NCI-H82 treated with DMSO at 0.1 percent for 48 hours (cell line): ENCODE measurements around the gene RNF126.

Experiments
- DNase-seq: peaks from one replicate; lab custom pipeline; 2025; ENCODE audit not compliant: unreplicated experiment; lab: John Stamatoyannopoulos, UW

Gene RNF126

GRCh38 chr19:648305-648704 is 14.7 kb downstream of the RNF126 start:
- DNase-seq, result no peak

- no peak for DNase-seq
Observed at GRCh38 chr19:647566-648284, 15.3 kb downstream of the RNF126 start.

GRCh38 chr19:646779-647565 is 16.0 kb downstream of the RNF126 start:
- no peak for DNase-seq

GRCh38 chr19:645912-646778 is 16.9 kb downstream of the RNF126 start:
- no peak for DNase-seq

DNA sequence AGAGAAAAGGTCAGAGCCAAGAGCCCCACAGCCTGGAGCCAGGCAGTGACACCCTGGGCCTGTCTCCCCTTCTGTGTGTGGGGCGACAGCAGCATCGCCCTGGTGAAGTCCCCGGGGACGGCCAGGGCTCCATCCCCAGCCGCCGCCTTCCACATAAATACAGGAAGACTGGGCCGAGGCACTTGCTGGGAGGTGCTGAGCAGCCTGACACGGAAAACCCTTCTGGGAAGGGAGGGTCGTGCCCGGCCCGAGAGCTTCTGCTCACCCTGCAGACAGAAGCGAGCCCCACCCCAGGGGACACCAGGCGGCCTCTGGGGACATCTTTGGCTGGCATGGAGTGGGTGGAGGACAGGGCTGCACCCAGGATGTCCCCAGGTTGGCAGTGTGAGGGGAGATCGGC is 18.2 kb downstream of the RNF126 start:
- no peak for DNase-seq

- no peak for DNase-seq
Observed at GRCh38 chr19:644363-644762, 18.7 kb downstream of the RNF126 start.

GRCh38 chr19:643736-644135 is 19.3 kb downstream of the RNF126 start:
- DNase-seq, result no peak

GRCh38 chr19:642767-643727 is 20.0 kb downstream of the RNF126 start:
- no peak for DNase-seq

GRCh38 chr19:641702-642101 is 21.3 kb downstream of the RNF126 start:
- DNase-seq, result no peak

DNA sequence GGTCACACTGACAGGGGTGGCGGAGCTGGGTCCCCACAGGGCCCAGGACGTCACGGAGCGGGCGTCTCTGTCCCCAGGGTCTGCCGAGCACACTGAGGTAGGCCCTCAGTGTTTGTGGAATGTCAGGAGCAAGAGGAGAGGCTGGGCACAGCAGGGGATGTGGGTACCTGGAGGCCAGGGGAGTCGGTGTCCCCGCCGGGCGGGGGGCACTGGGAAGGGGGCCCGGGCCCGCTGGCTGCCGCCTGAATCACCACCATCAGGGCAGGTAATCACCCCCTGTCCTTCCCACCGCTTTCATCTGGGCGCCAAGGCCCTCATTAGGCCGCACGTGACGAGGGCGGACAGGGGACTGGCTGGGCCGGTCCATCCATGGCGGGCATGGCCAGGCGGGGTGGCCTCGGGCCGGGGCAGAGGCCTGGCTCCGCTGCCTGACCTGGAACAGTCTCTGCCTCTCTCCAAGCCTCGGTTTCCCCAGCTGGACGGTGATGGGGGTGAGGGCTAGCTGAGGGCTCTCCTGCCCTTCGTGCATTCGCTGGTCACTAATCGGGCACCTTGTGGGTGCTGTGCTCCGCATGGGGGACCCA is 22.3 kb downstream of the RNF126 start:
- no peak for DNase-seq

DNA sequence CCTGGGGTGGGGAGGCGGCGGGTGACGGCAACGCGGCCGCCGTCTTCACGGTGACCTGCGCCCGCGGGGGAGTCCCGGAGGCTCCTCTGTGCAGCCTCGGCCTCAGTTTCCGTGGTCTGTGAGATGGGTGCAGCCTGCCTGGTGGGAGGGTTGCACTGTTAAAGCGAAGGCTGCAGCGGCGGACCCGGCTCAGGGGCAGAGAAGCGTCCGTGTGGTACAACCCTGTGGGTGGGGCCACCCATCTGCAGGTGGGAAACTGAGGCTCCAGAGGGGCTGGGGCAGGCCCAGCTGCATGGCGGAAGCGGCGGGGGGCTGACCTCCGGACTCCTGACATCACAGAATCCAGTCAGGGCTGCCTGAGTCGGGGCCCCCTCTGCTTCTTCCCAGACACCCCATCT is 22.9 kb downstream of the RNF126 start:
- no peak for DNase-seq

DNA sequence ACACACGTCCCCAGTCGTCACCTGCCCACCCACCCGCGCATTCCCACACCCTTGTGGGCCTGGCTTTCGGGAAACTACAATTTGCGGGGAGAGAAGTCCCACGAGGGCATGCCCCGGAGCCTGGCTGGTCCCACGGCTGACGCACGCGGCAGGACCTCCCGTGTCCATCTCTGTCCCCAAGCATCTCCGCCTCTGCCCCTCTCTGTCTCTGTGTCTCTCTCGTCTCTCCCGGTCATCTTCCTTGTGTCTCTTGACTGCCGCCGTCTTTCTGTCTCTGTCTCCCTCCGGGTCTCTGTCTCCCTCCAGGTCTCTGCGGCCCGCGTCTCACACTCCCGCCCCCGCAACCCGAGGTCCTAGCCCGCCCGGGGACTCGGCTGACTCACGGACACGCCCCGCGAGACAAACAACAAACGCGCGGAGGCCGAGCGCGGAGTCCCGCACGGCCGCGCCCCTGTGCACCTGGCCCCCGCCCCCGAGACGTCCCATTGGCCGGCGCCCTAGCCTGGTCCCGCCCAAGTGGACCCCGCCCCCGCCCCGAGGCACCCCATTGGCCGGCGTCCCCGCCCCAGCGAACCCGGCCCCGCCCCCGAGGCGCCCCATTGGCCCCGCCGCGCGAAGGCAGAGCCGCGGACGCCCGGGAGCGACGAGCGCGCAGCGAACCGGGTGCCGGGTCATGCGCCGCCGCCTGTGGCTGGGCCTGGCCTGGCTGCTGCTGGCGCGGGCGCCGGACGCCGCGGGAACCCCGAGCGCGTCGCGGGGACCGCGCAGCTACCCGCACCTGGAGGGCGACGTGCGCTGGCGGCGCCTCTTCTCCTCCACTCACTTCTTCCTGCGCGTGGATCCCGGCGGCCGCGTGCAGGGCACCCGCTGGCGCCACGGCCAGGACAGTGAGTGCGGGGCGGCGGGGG is 23.5 kb downstream of the RNF126 start, which contains the start of gene FGF22:
Gene FGF22, plus strand, starts transcription at position 627 of the 908 bp plus-strand sequence. Its CDS starts 47 bp downstream, at position 674.
- peak; percentile 31 for DNase-seq

GRCh38 chr19:638906-639252 is 24.1 kb downstream of the RNF126 start:
- no peak for DNase-seq

- DNase-seq, result no peak
Observed at GRCh38 chr19:634975-635652, 27.9 kb downstream of the RNF126 start.

DNA sequence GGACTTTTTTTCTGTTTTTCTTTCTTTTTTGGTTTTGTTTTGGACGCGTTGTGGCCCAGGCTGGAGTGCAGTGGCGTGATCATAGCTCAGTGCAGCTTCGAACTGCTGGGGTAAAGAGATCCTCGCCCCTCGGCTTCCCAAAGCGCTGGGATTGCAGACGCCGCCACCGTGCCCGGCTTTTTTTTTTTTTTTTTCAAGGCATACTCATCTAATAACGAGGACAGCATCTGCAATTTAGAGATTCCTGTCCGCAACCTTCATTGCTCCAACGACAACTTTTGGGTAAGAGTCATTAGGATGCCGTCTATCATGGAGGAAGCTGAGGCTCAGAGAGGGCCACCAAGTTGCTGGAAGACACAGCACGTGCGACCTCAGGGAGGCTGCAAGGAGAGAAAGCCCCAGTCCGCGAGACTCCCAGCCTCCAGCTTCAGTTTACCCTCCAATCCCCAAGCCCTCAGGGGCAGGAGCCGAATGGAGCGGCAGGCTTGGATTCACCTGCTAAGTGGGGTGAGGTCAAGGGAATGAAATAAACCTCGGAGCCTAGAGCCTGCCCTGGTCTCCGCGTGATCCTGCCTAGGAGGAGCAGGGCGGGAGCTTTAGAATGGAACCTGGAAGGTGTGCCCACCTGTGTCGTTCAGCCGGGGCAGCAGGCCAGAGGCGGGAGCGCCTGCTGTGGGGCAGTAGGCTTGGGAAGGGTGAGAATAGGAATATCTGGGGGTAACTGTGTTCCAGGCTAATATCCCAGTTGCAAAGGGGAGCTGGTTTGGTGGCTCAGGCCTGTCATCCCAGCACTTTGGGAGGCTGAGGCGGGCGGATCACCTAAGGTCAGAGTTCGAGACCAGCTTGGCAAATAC is 29.0 kb downstream of the RNF126 start:
- no peak for DNase-seq

DNA sequence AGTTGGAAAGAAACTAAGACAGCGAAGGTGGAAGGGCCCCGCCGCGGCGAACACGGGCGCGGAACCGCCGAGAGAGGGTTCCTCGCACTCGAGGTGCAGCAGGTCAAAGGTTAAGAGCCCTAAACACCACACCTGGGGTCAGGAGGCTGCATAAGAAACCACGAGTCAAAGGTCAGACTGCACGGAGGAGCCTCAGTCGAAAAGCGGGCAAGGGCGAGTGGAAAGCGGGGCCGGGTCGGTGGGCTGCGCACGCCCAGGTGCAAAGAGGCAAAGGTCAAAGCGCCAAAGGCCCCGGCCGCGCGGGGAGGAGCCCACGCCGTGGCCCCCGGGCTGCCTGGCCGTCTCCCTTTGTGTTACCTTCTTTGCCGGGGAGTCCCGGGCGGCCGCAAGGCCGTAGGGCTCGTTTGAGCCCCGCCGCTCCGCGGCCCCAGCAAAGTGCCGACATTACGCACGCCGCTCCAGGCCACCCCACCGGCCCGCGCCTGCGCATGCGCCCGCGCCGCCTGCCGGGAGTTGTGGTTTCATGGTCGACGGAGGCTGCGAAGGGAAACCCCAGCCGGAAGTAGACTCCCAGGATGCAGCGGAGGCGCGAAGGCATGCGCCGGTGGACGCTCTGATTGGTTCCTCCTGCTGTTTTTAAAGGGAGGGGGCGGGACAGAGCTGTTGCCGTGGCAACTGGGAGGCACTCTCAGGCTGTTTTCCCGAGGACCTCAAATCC is 29.8 kb downstream of the RNF126 start, which contains the start of gene POLRMT:
Gene POLRMT, minus strand, starts transcription at position 470 of the 718 bp plus-strand sequence. Its CDS starts 25 bp downstream, at position 445.
- DNase-seq, result peak; percentile 81
